ENCODE data around the gene CARNS1. TPM values are rescaled to one million over a fixed set of nuclear protein-coding genes. Genes with fewer than 3 reads are reported as not detected.
A peak's percentile ranks its signal among the peaks of the same experiment; 100 is the strongest.

CARNS1 gene
- total and polyA plus RNA-seq, 4 donors, result 0.05 to 0.19 (median 0.10) TPM

DNA sequence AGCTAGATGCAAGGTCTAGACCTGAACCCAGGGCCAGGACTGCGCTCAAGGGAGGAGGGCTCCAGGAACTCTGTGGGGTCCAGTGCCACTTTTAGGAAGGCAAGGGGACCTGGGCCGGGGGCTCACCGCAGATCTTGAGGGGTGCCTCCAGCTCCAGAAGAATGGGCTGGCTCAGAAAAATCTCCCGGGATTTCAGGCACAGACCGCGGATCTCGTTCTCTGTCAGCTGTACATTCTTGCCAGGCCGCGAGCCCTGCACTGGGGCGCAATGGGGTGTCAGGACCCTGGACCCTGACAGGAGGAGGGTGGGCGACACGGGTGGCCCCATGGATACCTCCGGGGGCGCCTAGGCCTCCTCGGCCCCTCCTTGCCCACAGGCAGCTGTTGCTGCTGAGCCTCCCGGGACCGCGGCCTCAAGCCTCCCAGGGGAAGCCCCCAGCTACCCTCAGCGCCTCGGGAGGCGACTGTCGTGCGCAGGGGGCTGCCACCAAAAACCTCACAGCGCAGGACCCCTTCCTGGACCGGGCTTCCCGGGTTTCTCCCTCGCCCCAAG is 14.5 kb upstream of the CARNS1 start:
- Histone ChIP-seq H3K4me1 (ENCODE audit: control insufficient read depth in 4 of 4, insufficient read depth in 4 of 4, low read length in 3 of 4) (peaks cover 11 to 33% (median 19%) of the 10 kb centered on the region in 4 donors), H3K4me3 (ENCODE audit: low read depth in 1 of 3, low read length in 3 of 3) (peak overlapping the region; percentile 75 to 95 (median 89)), H3K36me3 (ENCODE audit: control insufficient read depth in 4 of 4, insufficient read depth in 3 of 4, low read depth in 1 of 4, low read length in 3 of 4) (peaks cover 12 to 30% (median 22%) of the 10 kb centered on the region in 4 donors), H3K9me3 (ENCODE audit: control insufficient read depth in 4 of 4, low read length in 3 of 4) (no peaks in the 10 kb centered on the region), H3K27me3 (ENCODE audit: control insufficient read depth in 4 of 4, insufficient read depth in 4 of 4, low read length in 3 of 4) (no peaks in the 10 kb centered on the region), H3K9ac (ENCODE audit: low read depth in 1 of 2, low read length in 2 of 2) (peak overlapping the region; percentile 86 to 87), H3K27ac (ENCODE audit: low read depth in 1 of 2, low read length in 2 of 2) (peak overlapping the region; percentile 89 to 90)
- no peak for DNase-seq (ENCODE audit: low spot score)
- TF ChIP-seq EGR1 (IDR thresholded peaks at IDR 0.05; ENCODE audit: low read depth in 2 of 2) (no peak), HNF4G (IDR thresholded peaks at IDR 0.05) (no peak), HNF4A (conservative IDR thresholded peaks at IDR 0.05) (no peak), YY1 (IDR thresholded peaks at IDR 0.05) (no peak), ATF3 (IDR thresholded peaks at IDR 0.05) (no peak)
- TF ChIP-seq, protein P1, sequence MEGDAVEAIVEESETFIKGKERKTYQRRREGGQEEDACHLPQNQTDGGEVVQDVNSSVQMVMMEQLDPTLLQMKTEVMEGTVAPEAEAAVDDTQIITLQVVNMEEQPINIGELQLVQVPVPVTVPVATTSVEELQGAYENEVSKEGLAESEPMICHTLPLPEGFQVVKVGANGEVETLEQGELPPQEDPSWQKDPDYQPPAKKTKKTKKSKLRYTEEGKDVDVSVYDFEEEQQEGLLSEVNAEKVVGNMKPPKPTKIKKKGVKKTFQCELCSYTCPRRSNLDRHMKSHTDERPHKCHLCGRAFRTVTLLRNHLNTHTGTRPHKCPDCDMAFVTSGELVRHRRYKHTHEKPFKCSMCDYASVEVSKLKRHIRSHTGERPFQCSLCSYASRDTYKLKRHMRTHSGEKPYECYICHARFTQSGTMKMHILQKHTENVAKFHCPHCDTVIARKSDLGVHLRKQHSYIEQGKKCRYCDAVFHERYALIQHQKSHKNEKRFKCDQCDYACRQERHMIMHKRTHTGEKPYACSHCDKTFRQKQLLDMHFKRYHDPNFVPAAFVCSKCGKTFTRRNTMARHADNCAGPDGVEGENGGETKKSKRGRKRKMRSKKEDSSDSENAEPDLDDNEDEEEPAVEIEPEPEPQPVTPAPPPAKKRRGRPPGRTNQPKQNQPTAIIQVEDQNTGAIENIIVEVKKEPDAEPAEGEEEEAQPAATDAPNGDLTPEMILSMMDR (IDR thresholded peaks at IDR 0.05; ENCODE audit: low read depth, low read length, missing input control), result no peak
- TF ChIP-seq, protein P2, sequence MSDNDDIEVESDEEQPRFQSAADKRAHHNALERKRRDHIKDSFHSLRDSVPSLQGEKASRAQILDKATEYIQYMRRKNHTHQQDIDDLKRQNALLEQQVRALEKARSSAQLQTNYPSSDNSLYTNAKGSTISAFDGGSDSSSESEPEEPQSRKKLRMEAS (IDR thresholded peaks at IDR 0.05), result no peak
- WGBS, result 4% methylated on average over 27 of the region's 27 CpGs

- H3K4me3 ChIP-seq (ENCODE audit: low read depth in 1 of 3, low read length in 3 of 3), result peak within 1 kb of the TSS; percentile 75 to 95 (median 89)
- H3K27me3 ChIP-seq (ENCODE audit: control insufficient read depth in 4 of 4, insufficient read depth in 4 of 4, low read length in 3 of 4), result no peaks in the 10 kb centered on the region
- H3K27ac ChIP-seq (ENCODE audit: low read depth in 1 of 2, low read length in 2 of 2), result peak within 1 kb of the TSS; percentile 89 to 90
- H3K9me3 ChIP-seq (ENCODE audit: control insufficient read depth in 4 of 4, low read length in 3 of 4), result no peaks in the 10 kb centered on the region
- under 1% methylated on average over 73 of the region's 73 CpGs for WGBS
- H3K4me1 ChIP-seq (ENCODE audit: control insufficient read depth in 4 of 4, insufficient read depth in 4 of 4, low read length in 3 of 4), result peaks cover 11 to 33% (median 19%) of the 10 kb centered on the region in 4 donors
- peak; percentile 97 for DNase-seq (ENCODE audit: low spot score)
- H3K36me3 ChIP-seq (ENCODE audit: control insufficient read depth in 4 of 4, insufficient read depth in 3 of 4, low read depth in 1 of 4, low read length in 3 of 4), result peaks cover 11 to 24% (median 19%) of the 10 kb centered on the region in 4 donors
- peak within 1 kb of the TSS; percentile 86 to 87 for H3K9ac ChIP-seq (ENCODE audit: low read depth in 1 of 2, low read length in 2 of 2)
- TF ChIP-seq YY1 (IDR thresholded peaks at IDR 0.05) (peak; percentile 28), RAD21 (IDR thresholded peaks at IDR 0.05) (peak; percentile 31 to 46), NR2F2 (IDR thresholded peaks at IDR 0.05) (peak; percentile 7), SP1 (IDR thresholded peaks at IDR 0.05) (peak; percentile 54), ATF3 (IDR thresholded peaks at IDR 0.05) (no peak), GABPA (IDR thresholded peaks at IDR 0.05 in 1 of 2, conservative IDR thresholded peaks at IDR 0.05 in 1 of 2) (peak in 1 of 2 donors; percentile 64), HNF4G (IDR thresholded peaks at IDR 0.05) (no peak)
- TF ChIP-seq, protein P3, sequence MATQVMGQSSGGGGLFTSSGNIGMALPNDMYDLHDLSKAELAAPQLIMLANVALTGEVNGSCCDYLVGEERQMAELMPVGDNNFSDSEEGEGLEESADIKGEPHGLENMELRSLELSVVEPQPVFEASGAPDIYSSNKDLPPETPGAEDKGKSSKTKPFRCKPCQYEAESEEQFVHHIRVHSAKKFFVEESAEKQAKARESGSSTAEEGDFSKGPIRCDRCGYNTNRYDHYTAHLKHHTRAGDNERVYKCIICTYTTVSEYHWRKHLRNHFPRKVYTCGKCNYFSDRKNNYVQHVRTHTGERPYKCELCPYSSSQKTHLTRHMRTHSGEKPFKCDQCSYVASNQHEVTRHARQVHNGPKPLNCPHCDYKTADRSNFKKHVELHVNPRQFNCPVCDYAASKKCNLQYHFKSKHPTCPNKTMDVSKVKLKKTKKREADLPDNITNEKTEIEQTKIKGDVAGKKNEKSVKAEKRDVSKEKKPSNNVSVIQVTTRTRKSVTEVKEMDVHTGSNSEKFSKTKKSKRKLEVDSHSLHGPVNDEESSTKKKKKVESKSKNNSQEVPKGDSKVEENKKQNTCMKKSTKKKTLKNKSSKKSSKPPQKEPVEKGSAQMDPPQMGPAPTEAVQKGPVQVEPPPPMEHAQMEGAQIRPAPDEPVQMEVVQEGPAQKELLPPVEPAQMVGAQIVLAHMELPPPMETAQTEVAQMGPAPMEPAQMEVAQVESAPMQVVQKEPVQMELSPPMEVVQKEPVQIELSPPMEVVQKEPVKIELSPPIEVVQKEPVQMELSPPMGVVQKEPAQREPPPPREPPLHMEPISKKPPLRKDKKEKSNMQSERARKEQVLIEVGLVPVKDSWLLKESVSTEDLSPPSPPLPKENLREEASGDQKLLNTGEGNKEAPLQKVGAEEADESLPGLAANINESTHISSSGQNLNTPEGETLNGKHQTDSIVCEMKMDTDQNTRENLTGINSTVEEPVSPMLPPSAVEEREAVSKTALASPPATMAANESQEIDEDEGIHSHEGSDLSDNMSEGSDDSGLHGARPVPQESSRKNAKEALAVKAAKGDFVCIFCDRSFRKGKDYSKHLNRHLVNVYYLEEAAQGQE (IDR thresholded peaks at IDR 0.05), result peak; percentile 36
- TF ChIP-seq, protein P1 (IDR thresholded peaks at IDR 0.05; ENCODE audit: low read depth, low read length, missing input control), result peak; percentile 48
Observed at GRCh38 chr11:67401495-67402191, 13.8 kb upstream of the CARNS1 start, which contains the start of gene PPP1CA. TSS of gene PPP1CA (minus strand) at chr11:67401858. CDS start at chr11:67401782, 76 bp downstream.

Data from liver (tissue), 9 donors.